COLO668 (cell line): ENCODE measurements around the gene RAB22A.
"Not testable (repeated sequence)": the region's sequence is repeated elsewhere in the genome, so short reads cannot be mapped to it uniquely, and the experiment has no call there.

Experiments used
- DNase-seq: peaks from one replicate; lab custom pipeline; 2025; ENCODE audit not compliant: unreplicated experiment; lab: John Stamatoyannopoulos, UW

The RAB22A gene

GRCh38 chr20:58342104-58342945 lies 32.8 kb downstream of the RAB22A start:
- DNase-seq, result no peak

- no peak for DNase-seq
These were observed 35.2 kb downstream of the RAB22A start for GRCh38 chr20:58344741-58345140.

- no peak for DNase-seq
These were observed 40.1 kb downstream of the RAB22A start for GRCh38 chr20:58349570-58349969.

GRCh38 chr20:58352468-58352867 lies 43.0 kb downstream of the RAB22A start:
- no peak for DNase-seq

GRCh38 chr20:58359441-58359840 lies 49.9 kb downstream of the RAB22A start:
- no peak for DNase-seq

GRCh38 chr20:58360936-58361335 lies 51.4 kb downstream of the RAB22A start:
- no peak for DNase-seq

- no peak for DNase-seq
These were observed 52.1 kb downstream of the RAB22A start for GRCh38 chr20:58361481-58362205.

- DNase-seq, result no peak
These were observed 52.6 kb downstream of the RAB22A start for GRCh38 chr20:58362206-58362516.

- no peak for DNase-seq
These were observed 53.5 kb downstream of the RAB22A start for GRCh38 chr20:58362970-58363369.

- no peak for DNase-seq
These were observed 57.4 kb downstream of the RAB22A start for GRCh38 chr20:58366866-58367265.

GRCh38 chr20:58372806-58373205 lies 63.3 kb downstream of the RAB22A start:
- no peak for DNase-seq

- not testable (repeated sequence) for DNase-seq
These were observed 63.8 kb downstream of the RAB22A start for GRCh38 chr20:58373296-58373695.

- no peak for DNase-seq
These were observed 64.7 kb downstream of the RAB22A start for GRCh38 chr20:58374027-58374850.

- DNase-seq, result no peak
These were observed 65.6 kb downstream of the RAB22A start for GRCh38 chr20:58374906-58375758.

- no peak for DNase-seq
These were observed 66.3 kb downstream of the RAB22A start for GRCh38 chr20:58375759-58376352.

GRCh38 chr20:58377017-58377416 lies 67.5 kb downstream of the RAB22A start:
- no peak for DNase-seq

GRCh38 chr20:58377766-58378401 lies 68.4 kb downstream of the RAB22A start:
- no peak for DNase-seq

GRCh38 chr20:58378704-58379103 lies 69.2 kb downstream of the RAB22A start:
- DNase-seq, result no peak

GRCh38 chr20:58381627-58382026 lies 72.1 kb downstream of the RAB22A start:
- DNase-seq, result no peak

GRCh38 chr20:58382096-58382495 lies 72.6 kb downstream of the RAB22A start:
- DNase-seq, result no peak
